ENCODE results near the gene LBX1.
"Not testable (repeated sequence)": the region's sequence is repeated elsewhere in the genome, so short reads cannot be mapped to it uniquely, and the experiment has no call there.

Gene LBX1

DNA sequence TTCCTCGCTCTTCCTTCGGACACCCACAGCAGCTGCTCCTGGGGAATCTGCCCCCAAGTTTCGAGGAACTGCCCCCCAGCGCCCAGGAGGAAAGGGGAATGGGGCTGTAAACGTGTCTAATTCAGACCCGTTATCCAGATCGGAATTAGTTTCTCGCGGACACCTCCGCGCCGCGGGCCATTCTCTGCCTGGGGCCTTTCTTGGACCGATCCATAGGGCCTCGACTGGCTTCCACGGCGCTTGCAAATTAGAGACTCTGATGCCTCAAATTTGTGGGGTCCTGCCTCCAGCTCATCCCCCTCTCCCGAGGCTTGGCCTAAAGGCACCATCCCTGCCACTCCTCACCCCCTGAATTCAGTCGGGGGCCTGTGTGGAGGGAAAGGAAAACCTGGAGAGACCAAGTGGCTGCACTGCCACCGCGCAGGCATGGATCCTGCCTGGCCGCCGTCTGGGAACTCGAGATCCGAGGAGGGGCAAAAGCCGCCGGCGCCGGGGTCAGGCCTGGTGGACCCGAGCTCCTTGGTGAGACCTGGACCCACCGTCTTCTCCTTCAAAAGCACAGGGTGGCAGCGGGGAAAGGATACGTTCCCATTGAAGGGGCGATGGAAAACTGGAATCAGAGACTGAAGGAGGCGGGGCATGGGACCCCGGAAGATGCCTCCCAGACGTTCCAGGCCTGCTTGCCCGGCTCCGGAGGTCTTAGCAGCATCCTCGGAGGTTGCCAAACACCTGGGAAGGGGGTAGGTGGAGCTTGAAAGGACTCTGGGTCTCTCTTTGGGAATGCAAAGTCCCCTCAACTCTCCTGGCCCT, 13.7 kb downstream of the LBX1 start:
- DNase-seq = no peak

DNA sequence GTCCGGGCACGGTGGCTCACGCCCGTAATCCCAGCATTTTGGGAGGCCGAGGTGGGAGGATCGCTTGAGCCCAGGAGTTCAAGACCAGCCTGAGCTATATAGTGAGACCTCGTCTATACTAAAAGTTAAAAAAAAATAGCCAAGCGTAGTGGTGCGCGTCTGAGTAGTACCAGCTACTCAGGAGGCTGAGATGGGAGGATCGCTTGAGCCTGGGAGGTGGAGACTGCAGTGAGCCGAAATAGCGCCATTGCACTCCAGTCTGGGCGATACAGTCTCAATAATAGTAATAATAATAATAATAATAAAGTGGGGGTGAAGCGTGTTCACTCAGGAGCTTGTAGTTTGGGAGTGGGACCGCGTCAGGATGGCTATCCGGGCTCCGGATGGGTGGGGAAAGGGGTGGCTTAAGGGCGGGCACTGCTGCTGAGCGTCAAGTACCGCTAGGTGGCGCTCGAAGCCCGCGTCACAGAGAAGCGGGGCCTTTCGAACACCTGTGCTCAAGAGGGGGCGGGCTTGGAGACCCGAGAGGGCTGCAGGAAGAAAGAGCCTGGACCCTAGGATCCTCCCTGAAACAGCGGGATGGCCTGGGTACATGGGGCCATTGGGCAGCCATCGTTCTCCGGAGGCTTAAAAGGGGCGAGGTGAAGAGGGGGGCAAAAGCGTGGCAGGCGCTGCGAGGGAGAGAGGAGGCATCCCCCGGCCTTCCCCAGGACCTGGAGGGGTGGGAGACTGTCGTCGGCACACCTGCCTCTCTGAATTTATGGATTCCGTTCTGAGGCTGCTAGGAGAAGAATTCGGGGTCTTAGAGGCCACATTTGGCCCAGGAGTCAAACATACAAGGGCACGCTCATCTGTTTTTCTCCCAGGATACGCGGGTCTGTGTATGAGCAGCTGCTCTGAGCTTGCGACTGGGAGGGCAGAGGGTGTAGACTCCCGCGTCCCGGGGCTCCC, 14.5 kb downstream of the LBX1 start:
- peak in 37 of 58 donors; percentile 1 to 66 (median 16) for DNase-seq

DNA sequence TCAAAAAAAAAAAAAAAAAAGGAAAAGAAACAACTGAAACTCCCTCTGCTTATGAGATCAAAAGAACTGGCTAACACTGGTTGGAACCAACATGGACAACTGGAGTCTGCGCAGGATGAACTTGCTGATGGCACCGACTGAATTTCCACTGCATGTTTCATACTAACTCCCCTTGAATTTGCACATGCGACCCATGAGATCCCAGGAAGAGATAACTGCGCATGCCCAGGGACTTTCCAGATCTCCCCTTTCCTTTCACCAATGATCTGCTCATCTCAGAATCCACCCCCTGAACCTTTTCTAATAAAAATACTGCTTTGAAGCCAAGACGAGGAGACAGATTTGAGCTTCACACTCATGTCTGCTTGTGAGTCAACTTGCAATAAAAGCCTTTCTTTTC, 20.7 kb downstream of the LBX1 start:
- DNase-seq = no peak

DNA sequence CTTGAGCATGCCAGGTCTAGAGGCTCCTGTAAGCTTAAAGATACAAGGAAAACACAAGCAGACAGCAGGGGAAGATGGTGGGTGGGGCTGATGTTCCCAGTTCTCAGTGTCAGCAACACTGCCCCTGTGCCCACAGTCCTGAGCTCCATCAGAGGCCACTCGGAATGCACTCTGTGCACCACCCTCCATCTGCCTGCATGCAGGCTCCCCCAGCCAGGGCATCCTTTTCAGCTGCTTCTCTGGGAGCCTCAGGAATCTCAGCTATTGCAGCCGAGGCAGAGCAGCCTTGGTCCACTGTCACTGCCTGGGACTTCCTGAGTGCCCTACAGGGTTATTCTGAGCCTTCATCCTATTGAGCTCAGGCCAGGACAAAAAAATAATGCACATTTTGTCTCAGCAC, 22.2 kb downstream of the LBX1 start:
- DNase-seq = no peak

DNA sequence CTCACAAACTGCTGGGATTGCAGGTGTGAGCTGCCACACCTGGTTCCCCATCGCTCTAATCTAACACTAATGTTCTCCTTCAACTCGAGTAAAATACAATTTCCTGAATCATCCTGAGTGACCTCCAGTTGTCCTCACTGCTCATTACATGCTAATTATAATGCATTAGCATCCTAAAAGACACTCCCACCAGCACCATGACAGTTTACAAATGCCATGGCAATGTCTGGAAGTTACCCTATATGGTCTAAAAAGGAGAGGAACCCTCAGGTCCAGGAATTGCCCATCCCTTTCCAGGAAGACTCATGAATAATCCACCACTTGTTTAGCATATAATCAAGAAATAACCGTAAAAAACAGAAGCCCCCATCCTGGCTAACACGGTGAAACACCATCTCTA, 26.6 kb downstream of the LBX1 start:
- DNase-seq = not testable (repeated sequence)

DNA sequence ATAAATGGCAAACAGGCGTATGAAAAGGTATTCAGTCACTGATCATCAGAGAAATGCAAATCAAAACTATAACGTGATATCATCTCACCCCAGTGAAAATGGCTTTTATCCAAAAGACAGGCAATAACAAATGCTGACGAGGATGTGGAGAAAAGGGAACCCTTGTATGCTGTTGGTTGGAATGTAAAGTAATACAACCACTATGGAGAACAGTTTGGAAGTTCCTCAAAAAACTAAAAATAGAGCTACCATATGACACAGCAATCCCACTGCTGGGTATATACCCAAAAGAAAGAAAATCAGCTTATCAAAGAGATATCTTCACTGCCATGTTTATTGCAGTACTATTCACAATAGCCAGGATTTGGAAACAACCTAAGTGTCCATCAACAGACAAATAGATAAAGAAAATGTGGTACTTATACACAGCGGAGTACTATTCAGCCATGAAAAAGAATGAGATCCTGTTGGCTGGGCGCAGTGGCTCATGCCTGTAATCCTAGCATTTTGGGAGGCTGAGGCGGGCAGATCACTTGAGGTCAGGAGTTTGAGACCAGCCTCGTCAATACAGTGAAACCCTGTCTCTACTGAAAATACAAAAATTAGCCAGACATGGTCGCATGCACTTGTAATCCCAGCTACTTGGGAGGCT, 30.8 kb downstream of the LBX1 start:
- DNase-seq = not testable (repeated sequence)

DNA sequence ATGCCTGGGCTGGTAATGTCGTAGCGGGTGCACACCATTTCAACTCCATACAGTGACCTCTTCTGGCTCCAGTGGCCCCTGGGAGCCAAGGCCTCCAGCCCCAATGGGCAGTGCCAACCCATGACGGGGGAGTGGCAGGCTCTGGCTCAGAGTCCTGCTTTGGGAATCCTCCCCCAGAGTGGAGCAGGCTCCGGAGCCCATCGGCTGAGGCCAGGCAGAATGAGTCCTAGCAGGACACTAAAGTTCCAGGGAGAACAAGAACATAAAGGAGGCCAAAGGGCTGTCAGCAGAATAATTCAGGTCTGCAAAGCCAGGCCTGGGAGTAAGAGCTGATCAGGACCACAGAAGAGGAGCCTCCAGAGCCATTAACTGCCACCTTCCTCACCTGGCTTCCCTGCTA, 33.3 kb downstream of the LBX1 start:
- DNase-seq = no peak

DNA sequence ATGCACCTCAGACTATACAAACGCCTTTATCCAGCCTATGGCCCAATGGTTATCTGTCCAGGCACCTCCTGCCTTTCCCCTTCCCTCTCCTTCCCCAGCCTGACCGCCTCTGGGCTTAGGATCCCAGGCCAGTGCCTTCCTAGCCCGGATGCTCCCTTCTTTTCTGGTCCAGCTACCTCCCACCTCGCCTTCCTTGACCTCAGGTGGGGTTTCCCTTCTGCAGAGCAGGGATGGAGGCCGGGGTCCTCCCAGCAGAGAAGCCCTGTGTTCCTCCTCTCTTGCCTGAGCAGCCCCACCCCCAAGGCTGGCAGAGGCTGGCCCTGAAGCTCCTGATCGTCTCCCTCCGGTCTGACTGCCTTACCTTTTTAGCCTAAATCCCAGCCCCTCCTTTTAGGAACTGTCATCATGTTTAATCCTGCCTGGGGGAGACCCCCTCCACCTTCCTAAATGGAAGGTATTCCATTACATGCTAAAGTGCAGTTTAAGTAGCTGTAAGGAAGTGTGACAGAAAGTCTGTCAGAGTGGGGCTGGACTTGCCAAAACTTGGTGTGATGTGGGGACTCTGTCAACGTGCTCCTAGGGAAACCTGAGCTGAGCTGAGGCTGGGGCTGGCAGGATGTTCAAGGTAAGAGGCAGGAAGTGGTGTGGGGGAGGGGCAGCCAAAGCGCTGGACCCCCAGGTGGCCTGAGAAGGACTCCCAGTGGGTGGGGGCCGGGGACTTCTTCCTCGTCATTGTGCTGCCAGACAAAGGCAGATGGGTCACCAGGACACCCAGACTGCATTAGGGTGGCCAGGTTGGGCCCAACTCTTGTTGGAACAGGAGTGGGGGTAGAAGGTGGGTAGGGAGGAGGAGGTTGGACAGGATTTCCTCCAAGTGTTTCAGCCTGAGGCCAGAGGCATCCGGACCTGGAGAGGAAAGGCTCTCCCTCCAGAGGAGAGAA, 39.5 kb downstream of the LBX1 start:
- DNase-seq = no peak

DNA sequence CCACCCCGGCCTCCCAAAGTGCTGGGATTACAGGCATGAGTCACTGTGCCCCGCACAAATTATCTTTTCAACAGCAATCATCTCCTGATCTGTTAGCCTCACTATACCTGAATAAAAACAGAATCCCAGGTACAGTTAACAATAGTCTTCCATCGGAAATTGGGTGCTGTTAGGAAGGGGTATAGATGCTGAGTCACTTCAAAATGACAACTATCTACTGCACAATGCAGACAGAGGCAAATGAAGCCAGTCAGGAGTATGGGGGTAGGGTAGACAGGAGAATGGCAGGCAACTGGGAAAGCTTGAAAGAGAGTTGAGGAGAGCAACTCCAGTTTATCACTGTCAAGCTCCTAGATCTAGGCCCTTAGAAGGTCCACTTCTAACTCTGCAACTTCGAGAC, 40.3 kb downstream of the LBX1 start:
- DNase-seq = no peak

DNA sequence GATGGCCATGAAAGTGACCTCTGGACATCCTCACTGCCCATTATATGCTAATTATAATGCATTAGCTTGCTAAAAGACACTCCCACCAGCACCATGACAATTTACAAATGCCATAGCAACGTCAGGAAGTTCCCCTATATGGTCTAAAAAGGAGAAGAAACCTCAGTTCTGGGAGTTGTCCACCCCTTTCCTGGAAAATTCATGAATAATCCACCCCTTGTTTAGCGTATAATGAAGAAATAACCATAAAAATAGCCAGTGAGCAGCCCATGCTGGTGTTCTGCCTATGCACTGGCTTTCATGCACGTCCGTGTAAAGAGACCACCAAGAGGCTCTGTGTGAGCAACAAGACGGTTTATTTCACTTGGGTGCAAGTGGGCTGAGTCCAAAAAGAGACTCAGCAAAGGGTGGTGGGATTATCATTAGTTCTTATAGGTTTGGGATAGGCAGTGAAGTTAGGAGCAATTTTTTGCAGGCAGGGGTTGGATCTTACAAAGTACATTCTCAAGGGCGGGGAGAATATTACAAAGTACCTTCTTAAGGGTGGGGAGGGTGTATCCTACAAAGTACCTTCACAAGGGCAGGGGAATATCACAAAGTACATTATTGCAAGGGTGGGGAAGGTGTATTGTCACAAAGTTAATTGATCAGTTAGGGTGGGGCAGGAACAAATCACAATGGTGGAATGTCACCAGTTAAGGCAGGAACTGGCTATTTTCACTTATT, 45.6 kb downstream of the LBX1 start:
- no peak for DNase-seq

DNA sequence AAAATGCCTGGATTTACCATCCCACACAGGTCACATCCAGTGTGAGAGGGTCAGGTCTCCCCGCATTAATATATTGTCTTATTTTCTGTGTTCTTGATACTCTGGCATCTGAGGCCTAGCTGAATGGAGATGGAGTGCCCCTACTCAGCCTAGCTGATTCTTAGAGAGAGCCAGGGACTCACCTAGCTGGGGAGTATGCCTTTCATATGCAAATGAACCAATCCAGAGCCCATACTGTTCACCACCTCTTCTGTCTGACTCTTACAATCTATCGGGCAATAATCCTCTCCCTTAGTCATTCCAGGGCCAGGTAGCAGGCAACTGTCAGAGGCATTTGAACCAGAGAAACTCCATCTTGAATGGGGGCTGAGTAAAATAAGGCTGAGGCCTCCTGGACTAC, 46.3 kb downstream of the LBX1 start:
- DNase-seq = no peak

Measured in anterior cingulate cortex (tissue), 58 donors.